NCI-H526 (cell line): ENCODE data around the gene RAB40C.
"Not testable (repeated sequence)": the region's sequence is repeated elsewhere in the genome, so short reads cannot be mapped to it uniquely, and the experiment has no call there.

Experiments used
- DNase-seq, 2 experiments: peaks; one replicate each; lab custom pipeline; 2025; lab: John Stamatoyannopoulos, UW

RAB40C gene

GRCh38 chr16:590815-591200, 942 bp downstream of the RAB40C start:
- DNase-seq = no peak

GRCh38 chr16:591231-591630, 1.4 kb downstream of the RAB40C start:
- no peak for DNase-seq

- no peak for DNase-seq
These were observed 2.1 kb downstream of the RAB40C start for GRCh38 chr16:591892-592517.

- DNase-seq = peak; percentile 76 to 91
These were observed 2.8 kb downstream of the RAB40C start for GRCh38 chr16:592518-593306.

- DNase-seq = peak; percentile 38 to 63
These were observed 3.5 kb downstream of the RAB40C start for GRCh38 chr16:593406-593805.

GRCh38 chr16:593807-594206, 3.9 kb downstream of the RAB40C start:
- no peak for DNase-seq

GRCh38 chr16:595094-595528, 5.2 kb downstream of the RAB40C start:
- DNase-seq = no peak

GRCh38 chr16:595942-596735, 6.3 kb downstream of the RAB40C start:
- no peak for DNase-seq

GRCh38 chr16:596736-597060, 6.8 kb downstream of the RAB40C start:
- DNase-seq = no peak

- not testable (repeated sequence) for DNase-seq
These were observed 7.8 kb downstream of the RAB40C start for GRCh38 chr16:597655-598054.

GRCh38 chr16:598823-599739, 9.2 kb downstream of the RAB40C start:
- no peak for DNase-seq

GRCh38 chr16:600781-601180, 10.9 kb downstream of the RAB40C start:
- DNase-seq = no peak

GRCh38 chr16:603933-604332, 14.1 kb downstream of the RAB40C start:
- no peak for DNase-seq

GRCh38 chr16:606656-607307, 16.9 kb downstream of the RAB40C start:
- no peak for DNase-seq

- DNase-seq = no peak
These were observed 18.2 kb downstream of the RAB40C start for GRCh38 chr16:608019-608418.

GRCh38 chr16:609316-609715, 19.4 kb downstream of the RAB40C start:
- no peak for DNase-seq

GRCh38 chr16:609984-610383, 20.1 kb downstream of the RAB40C start:
- DNase-seq = no peak

GRCh38 chr16:610513-611381, 20.9 kb downstream of the RAB40C start:
- DNase-seq = no peak

GRCh38 chr16:615122-615521, 25.3 kb downstream of the RAB40C start:
- no peak for DNase-seq
